HG03139 (cell line): ENCODE data around the gene C3orf62.
"Not testable (repeated sequence)": the region's sequence is repeated elsewhere in the genome, so short reads cannot be mapped to it uniquely, and the experiment has no call there.

Experiments
- ATAC-seq: cut with Tn5 transposase; IDR thresholded peaks from one replicate; pipeline ENCODE4 v1.9.1; 2021; ENCODE audit not compliant: unreplicated experiment

C3orf62 gene

DNA sequence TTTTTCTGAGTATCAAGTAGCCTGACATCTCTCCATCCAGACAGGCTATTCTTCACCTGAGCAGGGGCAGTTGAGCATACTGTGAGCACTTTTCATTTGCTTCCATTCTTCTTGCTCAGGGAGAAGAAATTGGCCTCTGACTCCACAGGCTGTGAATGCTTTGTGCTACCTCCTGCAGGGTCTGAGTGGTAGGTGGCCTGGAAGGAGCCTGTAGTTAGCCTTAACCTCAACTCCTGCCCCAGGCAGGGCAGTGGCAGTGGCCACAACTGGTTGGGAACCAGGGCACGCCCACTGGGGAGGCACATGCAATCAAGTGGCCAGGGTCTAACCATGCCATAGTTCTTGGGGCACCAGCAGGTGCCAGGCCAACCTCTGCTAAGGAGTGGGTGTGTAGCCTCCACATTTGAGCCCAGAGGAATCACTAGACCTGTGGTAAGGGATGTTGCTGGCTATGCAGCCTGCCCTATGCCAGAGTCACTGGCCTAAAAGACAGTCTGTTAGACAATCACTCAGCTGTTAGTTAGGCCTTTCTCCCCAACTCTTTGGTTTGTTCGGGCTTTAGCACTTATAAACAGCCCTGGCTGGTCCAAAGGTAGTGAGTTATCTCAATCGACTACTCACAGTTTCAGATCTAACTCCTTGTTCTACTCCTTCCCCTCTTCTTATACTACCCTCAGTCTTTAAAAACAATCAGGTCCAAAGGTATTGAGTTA lies 7.4 kb downstream of the C3orf62 start:
- no peak for ATAC-seq

DNA sequence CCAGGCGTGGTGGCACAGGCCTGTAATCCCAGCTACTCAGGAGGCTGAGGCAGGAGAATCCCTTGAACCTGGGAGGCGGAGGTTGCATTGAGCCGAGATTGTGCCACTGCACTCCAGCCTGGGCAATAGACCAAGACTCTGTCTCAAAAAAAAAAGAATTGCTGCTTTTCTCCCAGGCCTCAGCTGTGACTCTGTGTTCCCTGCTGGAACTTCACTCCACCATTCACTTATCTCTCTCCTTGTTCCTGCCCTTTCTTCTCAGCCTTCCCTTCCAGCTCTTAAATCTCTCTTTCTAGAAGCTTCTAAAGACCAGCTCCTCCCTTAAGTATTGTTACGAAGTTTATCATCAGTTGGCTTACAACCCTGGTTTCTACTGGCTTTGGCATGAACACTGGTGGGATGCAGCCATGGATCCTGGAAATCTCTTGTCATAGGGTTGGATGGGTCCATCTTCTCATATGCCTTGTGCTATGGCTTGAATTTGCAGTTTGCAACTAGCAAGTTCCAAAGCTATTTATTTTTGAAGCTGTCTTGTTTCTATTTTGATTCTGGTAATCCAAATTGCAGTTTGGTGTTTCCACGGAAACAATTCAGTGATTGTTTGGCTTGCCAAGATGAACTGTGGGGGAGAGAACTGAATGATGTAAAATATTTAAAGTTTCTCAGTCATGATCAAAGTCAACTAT lies 10.5 kb downstream of the C3orf62 start:
- ATAC-seq = no peak

DNA sequence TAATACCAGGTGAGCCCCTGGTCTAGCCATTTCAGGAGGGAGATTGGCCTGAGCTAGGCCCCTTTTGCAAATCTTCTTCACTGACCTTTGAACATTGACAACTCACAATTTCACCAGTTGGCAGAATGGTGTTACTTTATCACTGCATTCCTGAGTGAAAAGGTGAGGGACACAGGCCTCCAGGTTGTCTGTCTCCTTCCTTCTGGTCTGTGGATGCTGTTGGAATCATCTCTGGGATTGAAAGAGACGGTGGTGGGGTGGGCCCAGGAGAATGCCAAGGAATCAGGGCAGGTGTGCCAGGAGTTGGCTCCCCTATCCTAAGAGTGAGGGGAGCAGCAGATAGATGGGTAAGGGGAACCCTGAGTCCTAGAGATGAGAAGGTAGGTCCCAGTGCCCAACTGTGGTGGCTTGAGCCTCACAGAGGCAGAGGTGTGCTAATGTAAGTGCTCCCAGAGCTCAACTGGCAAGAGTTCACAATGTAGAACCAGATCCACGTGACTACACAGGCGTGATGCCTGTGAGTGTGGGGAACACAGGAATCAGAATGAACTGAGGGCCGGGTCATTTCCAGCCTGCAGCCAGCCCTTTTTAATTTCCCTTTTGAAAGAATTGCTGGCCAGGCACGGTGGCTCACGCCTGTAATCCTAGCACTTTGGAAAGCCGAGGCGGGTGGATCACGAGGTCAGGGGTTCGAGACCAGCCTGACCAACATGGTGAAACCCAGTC lies 11.2 kb downstream of the C3orf62 start:
- ATAC-seq = no peak

DNA sequence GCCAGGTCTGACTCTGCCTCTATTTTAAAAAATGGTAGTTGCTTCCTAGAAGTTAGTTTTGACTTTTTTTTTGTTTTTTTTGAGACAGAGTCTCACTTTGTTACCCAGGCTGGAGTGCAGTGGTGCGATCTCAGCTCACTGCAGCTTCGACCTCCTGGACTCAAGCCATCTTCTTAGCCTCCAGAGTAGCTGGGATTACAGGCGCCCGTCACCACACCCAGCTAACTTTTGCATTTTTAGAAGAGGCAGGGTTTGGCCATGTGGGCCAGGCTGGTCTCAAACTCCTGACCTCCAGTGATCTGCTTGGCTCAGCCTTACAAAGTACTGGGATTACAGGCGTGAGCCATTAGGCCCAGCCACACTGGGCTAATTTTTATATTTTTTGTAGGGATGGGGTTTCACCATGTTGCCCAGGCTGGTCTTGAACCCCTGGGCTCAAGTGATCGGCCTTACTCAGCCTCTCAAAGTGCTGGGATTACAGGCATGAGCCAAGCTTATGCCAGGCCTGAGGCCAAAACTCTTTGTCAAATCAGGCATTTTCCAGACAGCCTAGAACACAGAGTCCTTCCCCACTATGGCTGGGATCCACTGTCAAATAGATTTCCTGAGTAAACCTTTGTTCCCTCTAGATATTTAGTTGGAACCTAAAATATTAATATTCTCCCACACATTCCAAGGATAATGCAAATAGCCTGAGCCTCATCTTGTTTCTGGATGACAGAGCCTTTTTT lies 13.7 kb downstream of the C3orf62 start:
- ATAC-seq = no peak

DNA sequence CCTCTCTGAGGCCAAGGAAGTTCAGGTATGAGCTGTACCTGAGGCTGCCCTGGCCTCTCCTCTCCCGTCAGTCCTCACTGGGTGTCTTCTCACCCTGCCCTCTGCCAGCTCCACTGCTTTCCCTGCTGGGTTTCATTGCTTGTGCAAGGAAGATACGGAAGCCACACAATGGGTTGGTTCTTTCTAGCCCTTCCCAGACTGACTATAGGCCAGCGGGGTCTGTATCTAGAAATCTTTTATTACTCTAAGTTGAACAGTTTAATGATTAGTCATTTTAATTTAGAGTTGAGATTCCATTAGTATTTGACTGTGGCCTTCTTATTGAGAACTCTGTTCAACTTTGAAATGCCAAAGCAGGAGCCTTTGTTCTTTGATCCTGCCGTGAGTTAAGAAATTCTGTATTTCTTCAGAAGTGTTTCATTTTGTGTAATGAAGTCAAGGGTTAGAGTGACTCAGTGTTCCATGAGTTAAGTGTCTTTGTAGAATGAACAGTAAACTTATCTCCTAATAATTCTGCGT lies 16.2 kb downstream of the C3orf62 start:
- no peak for ATAC-seq

DNA sequence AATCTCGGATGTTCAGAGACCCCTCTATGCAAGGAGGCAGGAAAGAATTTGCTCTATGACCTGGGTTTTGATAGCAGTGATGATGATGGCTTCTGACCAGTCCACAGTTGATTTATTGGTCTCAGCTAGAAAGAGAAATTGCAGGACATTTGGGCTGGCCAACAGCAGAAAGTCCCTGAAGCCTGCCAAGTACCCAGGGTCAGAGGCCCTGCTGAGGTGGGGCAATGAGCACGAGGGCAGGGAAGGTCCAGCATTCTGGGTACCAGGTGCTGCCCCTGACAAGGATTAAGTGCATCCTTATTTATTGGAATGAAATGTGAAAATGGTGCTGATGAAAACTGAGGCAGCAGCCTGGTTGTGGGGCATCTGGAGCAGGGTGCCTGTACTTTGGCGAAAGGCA lies 19.8 kb downstream of the C3orf62 start:
- no peak for ATAC-seq

DNA sequence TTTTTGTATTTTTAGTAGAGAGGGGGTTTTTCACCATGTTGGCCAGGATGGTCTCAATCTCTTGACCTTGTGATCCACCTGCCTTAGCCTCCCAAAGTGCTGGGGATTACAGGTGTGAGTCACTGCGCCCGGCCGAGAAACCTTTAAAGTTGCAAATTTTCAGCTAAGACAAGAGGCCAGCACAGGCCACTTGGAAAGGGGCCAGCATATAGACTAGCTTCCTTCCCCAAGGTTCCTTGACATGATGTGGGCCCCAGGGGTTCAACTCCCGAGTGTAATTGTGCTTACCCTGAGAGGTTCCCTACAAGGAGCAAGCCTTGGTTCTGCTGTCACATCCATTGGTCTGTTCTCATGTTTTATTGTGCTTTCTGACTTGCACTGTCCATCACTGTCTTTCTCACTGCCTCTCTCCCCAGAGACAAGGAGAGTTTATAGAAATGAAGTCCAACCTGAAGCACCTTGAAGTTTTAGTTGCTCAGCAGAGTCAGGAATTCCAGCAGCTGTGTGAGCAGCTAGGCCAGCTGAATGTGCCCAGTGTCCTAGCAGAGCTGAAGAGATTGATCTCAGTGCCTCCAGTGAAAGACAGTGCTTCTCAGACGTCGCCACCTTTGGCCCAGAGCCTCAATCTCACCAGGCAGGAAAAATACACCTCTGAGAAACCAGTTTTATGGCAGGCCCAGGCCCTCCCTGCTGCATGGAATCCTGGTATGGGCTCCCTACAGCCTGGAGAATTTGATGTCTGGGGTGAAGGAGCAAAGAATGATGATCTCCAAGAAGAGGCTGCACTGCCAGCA lies 21.1 kb downstream of the C3orf62 start:
- no peak for ATAC-seq

DNA sequence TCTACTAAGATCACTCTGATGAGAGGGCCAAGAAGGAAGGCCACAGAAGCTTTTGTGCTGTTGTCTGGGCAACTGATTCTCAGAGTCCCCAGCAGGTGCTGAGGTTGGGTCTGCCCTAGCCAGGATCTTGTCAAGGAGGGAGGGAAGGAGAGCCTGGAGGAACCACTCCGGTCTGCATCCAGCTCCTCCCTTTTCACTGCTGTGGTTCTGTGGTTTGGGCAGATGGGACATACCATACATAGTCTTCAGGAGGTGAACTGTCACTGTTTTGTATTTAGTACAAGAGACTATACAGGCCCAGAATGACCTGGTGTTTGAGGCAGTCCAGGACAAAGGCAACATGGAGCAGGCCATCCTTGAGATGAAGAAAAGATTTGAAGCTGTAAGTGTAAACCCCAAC lies 21.9 kb downstream of the C3orf62 start:
- no peak for ATAC-seq

DNA sequence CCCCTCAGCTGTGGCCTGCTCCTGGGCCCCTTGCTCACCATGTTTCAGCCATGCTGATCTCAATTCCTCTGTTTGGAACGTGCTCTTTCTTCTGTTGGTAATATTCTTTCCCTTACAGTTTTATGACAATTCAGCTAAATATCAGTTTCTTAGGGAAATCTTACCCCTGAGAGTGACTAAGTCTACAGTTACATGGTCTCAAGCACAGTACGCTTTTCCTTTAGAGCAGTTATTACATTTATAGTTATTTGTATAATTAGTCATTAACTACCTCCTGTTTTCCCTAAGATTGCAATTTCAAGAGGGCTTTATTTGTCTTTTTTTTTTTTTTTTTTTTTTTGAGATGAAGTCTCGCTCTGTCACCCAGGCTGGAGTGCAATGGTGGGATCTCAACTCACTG lies 23.5 kb downstream of the C3orf62 start:
- ATAC-seq = no peak

DNA sequence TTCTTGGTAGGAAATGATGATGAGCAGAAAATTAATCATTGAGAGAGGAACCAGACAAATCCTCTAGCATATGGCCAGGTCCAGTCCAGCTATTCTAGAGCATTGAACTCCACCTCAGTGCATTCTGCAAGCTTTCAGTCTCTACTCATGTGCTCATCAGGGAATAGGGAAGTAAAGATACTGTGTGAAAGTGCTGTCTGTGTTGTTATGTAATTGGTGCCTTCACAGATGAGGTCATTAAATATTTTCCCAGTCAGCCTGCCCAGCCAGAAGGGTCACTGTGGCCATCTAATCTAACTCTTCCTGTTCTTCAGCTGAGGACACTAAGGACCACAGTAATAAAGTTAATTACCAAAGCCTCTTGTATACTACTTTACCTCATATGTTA lies 28.2 kb downstream of the C3orf62 start:
- ATAC-seq = no peak

DNA sequence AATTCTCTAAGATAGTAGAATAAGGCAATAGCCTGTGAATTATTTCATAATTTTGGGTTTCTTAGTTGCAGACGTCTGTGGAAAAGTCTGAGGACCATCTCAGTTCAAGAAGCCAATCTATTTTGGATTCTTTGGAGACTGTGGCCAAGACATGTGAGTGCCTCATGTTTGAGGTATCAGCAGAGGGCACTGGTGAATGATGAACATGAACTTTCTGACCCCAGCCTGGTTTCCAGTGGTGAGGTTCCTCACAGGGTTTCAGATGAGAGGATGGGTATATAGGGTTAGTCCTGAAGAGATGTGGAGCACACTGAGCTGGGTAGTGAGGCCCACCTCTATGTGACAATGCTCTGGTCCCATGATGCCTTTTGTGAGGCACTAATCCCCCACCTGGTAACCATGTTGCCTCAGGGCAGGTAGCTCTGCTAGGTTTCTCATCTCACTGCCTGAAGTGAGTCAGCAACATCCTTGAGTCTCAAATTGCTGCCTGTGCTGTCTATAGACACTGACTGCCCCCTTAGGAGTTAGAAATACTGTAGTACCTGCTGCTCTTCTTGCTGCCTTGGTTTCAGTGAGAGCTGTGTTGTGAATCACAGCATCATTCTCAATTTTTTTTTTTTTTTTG lies 32.3 kb downstream of the C3orf62 start:
- no peak for ATAC-seq

DNA sequence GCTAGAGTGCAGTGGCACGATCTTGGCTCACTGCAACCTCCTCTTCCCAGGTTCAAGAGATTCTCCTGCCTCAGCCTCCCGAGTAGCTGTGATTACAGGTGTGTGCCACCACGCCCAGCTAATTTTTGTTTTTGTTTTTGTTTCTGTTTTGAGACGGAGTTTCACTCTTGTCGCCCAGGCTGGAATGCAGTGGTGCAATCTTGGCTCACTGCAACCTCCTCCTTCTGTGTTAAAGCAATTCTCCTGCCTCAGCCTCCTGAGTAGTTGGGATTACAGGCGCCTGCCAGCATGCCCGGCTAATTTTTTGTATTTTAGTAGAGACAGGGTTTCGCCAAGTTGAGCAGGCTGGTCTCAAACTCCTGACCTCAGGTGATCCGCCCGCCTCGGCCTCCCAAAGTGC lies 36.9 kb downstream of the C3orf62 start:
- not testable (repeated sequence) for ATAC-seq

DNA sequence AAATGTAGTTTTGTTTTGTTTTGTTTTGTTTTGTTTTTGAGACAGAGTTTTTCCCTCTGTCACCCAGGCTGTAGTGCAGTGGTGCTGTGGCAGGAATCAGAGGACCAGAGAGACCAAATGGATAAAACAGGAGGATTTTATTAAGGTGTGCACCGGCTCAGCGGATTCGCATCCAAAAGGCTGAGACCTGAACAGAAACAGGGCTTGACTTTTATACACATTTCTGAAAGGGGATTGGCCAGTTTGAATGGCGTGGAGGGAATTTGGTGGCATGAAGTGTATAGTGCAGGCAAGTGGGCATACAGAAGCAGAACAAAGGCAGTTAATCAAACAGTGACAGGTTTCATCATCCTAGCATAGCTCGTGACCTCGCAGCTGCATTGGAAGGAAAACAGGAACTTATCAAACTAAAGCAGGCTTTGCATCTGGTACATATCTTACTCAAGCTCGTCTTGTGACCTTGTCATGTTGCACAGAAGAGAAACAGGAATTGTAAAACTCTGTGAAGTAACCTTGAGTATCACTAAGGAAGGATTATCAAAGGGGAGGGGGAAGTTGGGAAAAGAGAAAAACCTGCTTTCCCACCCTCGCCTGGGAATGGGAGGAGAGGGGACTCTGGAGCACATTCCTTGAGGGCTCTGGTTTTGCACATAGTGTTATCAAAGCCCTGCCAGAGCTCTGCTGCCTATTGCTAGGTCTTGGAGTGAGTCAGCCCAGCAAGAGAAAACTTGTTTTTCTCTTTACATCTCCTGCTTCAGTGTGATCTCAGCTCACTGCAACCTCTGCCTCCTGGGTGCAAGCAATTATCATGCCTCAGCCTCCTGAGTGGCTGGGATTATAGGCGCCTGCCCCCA lies 38.5 kb downstream of the C3orf62 start:
- no peak for ATAC-seq

DNA sequence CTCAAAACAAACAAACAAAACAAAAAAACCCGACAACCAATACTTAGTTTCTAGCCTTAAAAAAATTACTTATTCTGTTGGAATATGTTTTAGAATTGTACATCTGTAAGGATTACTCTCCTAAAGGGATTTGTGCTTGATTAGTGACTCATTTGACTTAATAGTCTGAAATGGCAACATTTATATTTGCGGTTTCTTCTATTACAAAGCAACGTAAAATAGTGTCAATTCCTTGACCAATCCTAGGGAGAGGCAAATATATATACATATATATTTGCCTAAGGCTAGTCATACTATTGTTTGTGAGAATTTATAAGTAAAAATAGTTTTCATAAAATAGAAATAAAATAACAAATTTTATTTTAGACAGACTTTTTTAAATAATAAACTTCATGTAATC lies 39.7 kb downstream of the C3orf62 start:
- no peak for ATAC-seq

DNA sequence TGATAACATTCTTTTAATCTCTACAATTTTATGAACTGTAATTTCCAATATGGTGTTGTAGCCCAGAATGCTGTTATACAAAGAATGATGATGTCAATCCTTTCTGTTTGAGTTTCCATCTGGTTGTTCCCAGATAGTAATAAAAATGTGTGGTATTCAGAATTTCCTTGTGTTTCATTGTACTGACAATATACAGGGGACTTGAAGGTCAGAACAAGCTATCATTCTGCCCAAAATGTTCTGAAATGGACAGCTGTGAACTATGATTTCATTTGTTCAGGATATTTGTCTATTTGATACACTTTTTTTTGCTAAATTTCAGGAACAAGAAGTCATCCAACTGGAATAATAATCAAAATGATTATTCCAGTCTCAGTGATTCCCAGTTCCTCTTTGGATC lies 40.8 kb downstream of the C3orf62 start:
- no peak for ATAC-seq

DNA sequence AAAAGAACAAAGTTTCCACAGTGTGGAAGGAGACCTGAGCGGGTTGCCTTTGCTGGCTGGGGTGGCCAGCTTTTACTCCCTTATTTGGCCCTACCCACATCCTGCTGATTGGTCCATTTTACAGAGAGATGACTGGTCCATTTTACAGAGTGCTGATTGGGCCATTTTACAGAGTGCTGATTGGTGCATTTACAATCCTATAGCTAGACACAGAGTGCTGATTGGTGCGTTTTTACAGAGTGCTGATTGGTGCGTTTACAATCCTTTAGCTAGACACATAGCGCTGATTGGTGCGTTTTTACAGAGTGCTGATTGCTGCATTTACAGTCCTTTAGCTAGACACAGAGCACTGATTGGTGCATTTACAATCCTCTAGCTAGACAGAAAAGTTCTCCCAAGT lies 48.2 kb downstream of the C3orf62 start:
- not testable (repeated sequence) for ATAC-seq

DNA sequence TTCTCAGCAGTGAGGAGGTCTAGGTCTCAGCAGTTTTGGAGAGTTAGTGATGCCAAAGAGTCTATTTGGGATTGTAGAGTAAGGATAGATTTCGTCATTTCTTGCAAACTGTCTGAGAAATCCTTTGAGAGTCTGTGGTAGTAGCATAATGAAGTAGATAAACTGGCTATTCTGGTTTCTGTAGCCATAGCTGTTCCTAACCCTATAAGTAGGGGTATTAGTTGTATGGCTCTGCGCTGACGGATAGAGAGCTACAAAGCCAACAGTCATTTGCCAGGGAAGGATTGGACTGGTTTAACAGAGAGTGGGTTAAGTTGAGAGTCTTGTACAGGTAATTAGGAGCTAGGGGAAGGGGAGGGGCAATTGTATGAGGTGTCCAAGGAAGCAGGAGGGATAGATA lies 55.0 kb downstream of the C3orf62 start:
- ATAC-seq = no peak

DNA sequence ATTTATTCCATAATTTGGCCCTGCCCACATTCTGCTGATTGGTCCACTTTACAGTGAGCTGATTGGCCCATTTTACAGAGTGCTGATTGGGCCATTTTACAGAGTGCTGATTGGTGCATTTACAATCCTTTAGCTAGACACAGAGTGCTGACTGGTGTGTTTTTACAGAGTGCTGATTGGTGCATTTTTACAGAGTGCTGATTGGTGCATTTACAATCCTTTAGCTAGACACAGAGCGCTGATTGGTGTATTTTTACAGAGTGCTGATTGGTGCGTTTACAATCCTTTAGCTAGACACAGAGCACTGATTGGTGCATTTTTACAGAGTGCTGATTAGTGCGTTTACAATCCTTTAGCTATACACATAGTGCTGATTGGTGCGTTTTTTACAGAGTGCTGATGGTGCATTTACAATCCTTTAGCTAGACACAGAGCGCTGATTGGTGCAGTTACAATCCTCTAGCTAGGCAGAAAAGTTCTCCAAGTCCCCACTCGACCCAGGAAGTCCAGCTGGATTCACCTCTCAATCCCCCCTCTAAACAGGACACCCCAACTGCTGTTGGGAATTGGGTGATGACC lies 56.0 kb downstream of the C3orf62 start:
- not testable (repeated sequence) for ATAC-seq

DNA sequence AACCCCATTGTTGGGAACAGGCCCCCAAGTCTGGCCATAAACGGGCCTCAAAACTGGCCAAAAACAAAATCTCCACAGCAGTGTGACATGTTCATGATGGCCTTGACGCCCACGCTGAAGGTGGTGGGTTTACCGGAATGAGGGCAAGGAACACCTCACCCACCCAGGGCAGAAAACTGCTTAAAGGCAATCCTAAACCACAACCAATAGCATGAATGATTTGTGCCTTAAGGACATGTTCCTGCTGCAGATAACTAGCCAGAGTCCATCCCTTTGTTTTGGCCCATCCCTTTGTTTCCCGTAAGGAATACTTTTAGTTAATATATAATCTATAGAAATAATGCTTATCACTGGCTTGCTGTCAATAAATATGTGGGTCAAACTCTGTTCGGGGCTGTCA lies 57.9 kb downstream of the C3orf62 start:
- ATAC-seq = no peak
